Activated naive CD4-positive, alpha-beta T cell treated with anti-CD3 and anti-CD28 coated beads, Interleukin-2, amount 50 U/mL, for 72 hours (primary cell): ENCODE data around the gene KRTAP5-6. TPM values are rescaled to one million over a fixed set of nuclear protein-coding genes. Genes with fewer than 3 reads are reported as not detected.

ENCODE experiments used
- ATAC-seq, 2 donors: fragments of 150-1000 bp; cut with Tn5 transposase; 2 replicates each; pipeline ENCODE4 v1.10.0; 2021; ENCODE audit warnings: mild to moderate bottlenecking in 2 of 2, moderate library complexity in 2 of 2
- DNase-seq, 2 donors: peaks; one replicate each; pipeline ENCODE4 v3.0.0; 2021 to 2022; ENCODE audit warnings: low spot score in 2 of 2
- H3K27ac Mint-ChIP-seq, 2 donors: one replicate each; pipeline ENCODE4 v1.8.0; 2022; ENCODE audit warnings: mild to moderate bottlenecking in 2 of 2, mixed read lengths in 2 of 2
- H3K36me3 Mint-ChIP-seq, 2 donors: one replicate each; pipeline ENCODE4 v1.8.0; 2022; ENCODE audit warnings: mixed read lengths in 2 of 2
- H3K9me3 Mint-ChIP-seq, 2 donors: one replicate each; pipeline ENCODE4 v1.8.0; 2022; ENCODE audit warnings: mixed read lengths in 2 of 2
- total RNA-seq, 2 donors: library from RNA; stranded (reverse); gene quantifications; one replicate each; pipeline ENCODE4 v1.2.3, GENCODE V29; 2022

Gene KRTAP5-6
- total RNA-seq, 2 donors from 2014 or later = not detected

GRCh38 chr11:1691026-1691877 is 5.7 kb upstream of the KRTAP5-6 start:
- ATAC-seq (no peak), DNase-seq (no peak)
- Mint-ChIP-seq H3K36me3 (no peaks in the 10 kb centered on the region), H3K9me3 (no peaks in the 10 kb centered on the region), H3K27ac (no peak overlapping the region)

GRCh38 chr11:1691878-1692707 is 4.9 kb upstream of the KRTAP5-6 start:
- no peak for ATAC-seq
- H3K9me3 Mint-ChIP-seq = no peaks in the 10 kb centered on the region

GRCh38 chr11:1692708-1693326 is 4.2 kb upstream of the KRTAP5-6 start:
- H3K9me3 Mint-ChIP-seq = no peaks in the 10 kb centered on the region
- no peak for ATAC-seq

More at GRCh38 chr11:1691878-1692707, 4.9 kb upstream of the KRTAP5-6 start:
- Mint-ChIP-seq H3K27ac (no peak overlapping the region), H3K36me3 (no peaks in the 10 kb centered on the region)
- no peak for DNase-seq

GRCh38 chr11:1693327-1694063 is 3.5 kb upstream of the KRTAP5-6 start:
- Mint-ChIP-seq H3K27ac (peak overlapping the region; percentile 13 to 84), H3K36me3 (no peaks in the 10 kb centered on the region), H3K9me3 (no peaks in the 10 kb centered on the region)
- ATAC-seq (peak; percentile 54 to 76), DNase-seq (peak; percentile 76 to 92)

More at GRCh38 chr11:1692708-1693326, 4.2 kb upstream of the KRTAP5-6 start:
- DNase-seq = no peak
- H3K27ac Mint-ChIP-seq = no peak overlapping the region
- no peaks in the 10 kb centered on the region for H3K36me3 Mint-ChIP-seq

- Mint-ChIP-seq H3K9me3 (no peaks in the 10 kb centered on the region), H3K27ac (no peak overlapping the region), H3K36me3 (no peaks in the 10 kb centered on the region)
- ATAC-seq (peak; percentile 91 to 92), DNase-seq (peak; percentile 80 to 90)
These were observed 2.7 kb upstream of the KRTAP5-6 start for GRCh38 chr11:1694064-1694845.

GRCh38 chr11:1694846-1695547 is 2.0 kb upstream of the KRTAP5-6 start:
- ATAC-seq (no peak), DNase-seq (no peak)
- Mint-ChIP-seq H3K9me3 (no peaks in the 10 kb centered on the region), H3K36me3 (no peaks in the 10 kb centered on the region), H3K27ac (no peak overlapping the region)

GRCh38 chr11:1695548-1696108 is 1.4 kb upstream of the KRTAP5-6 start:
- ATAC-seq = no peak
- Mint-ChIP-seq H3K36me3 (no peaks in the 10 kb centered on the region), H3K9me3 (no peaks in the 10 kb centered on the region), H3K27ac (no peak overlapping the region)
- no peak for DNase-seq

- peaks cover 0 to 11% of the 10 kb centered on the region in 2 donors for H3K9me3 Mint-ChIP-seq
- H3K27ac Mint-ChIP-seq = no peak overlapping the region
- peaks cover 12% of the 10 kb centered on the region in 2 donors for H3K36me3 Mint-ChIP-seq
- ATAC-seq = no peak
- no peak for DNase-seq
These were observed 2.8 kb downstream of the KRTAP5-6 start for GRCh38 chr11:1699771-1700170.

GRCh38 chr11:1701091-1701807 is 4.3 kb downstream of the KRTAP5-6 start:
- H3K36me3 Mint-ChIP-seq = peaks cover 12% of the 10 kb centered on the region in 2 donors
- DNase-seq (no peak), ATAC-seq (peak; percentile 45 to 49)
- H3K27ac Mint-ChIP-seq = peak overlapping the region in 1 of 2 donors; percentile 19
- H3K9me3 Mint-ChIP-seq = peaks cover 0 to 11% of the 10 kb centered on the region in 2 donors

GRCh38 chr11:1702506-1702905 is 5.5 kb downstream of the KRTAP5-6 start:
- Mint-ChIP-seq H3K9me3 (peaks cover 0 to 11% of the 10 kb centered on the region in 2 donors), H3K27ac (no peak overlapping the region), H3K36me3 (peaks cover 12% of the 10 kb centered on the region in 2 donors)
- ATAC-seq (no peak), DNase-seq (no peak)

GRCh38 chr11:1703146-1703545 is 6.2 kb downstream of the KRTAP5-6 start:
- no peak overlapping the region for H3K27ac Mint-ChIP-seq
- no peak for ATAC-seq

GRCh38 chr11:1705126-1706052 is 8.4 kb downstream of the KRTAP5-6 start:
- Mint-ChIP-seq H3K36me3 (peaks cover 12% of the 10 kb centered on the region in 2 donors), H3K27ac (peak overlapping the region in 1 of 2 donors; percentile 49), H3K9me3 (peaks cover 0 to 11% of the 10 kb centered on the region in 2 donors)
- DNase-seq (no peak), ATAC-seq (peak; percentile 70 to 79)

More at GRCh38 chr11:1703146-1703545, 6.2 kb downstream of the KRTAP5-6 start:
- DNase-seq = no peak
- peaks cover 12% of the 10 kb centered on the region in 2 donors for H3K36me3 Mint-ChIP-seq
- peaks cover 0 to 11% of the 10 kb centered on the region in 2 donors for H3K9me3 Mint-ChIP-seq
